AG09309 (cell line): ENCODE measurements around the gene SENP2.

Experiments used
- DNase-seq: peaks from one replicate; pipeline ENCODE4 v3.0.0-alpha.2; 2010; ENCODE audit warnings: low read depth
- H3K4me3 ChIP-seq: 2 replicates; pipeline ENCODE4 v1.5.1; 2011; ENCODE audit warnings: mild to moderate bottlenecking, low read depth, low read length, moderate library complexity; ENCODE audit not compliant: control insufficient read depth
- TF ChIP-seq, protein P1 (sequence below): IDR thresholded peaks from 2 replicates; pipeline ENCODE4 v1.5.1; 2011; ENCODE audit warnings: mild to moderate bottlenecking, low read depth, low read length, inconsistent platforms; ENCODE audit not compliant: insufficient read depth, control insufficient read depth; ENCODE audit errors: missing control alignments

Gene SENP2

DNA sequence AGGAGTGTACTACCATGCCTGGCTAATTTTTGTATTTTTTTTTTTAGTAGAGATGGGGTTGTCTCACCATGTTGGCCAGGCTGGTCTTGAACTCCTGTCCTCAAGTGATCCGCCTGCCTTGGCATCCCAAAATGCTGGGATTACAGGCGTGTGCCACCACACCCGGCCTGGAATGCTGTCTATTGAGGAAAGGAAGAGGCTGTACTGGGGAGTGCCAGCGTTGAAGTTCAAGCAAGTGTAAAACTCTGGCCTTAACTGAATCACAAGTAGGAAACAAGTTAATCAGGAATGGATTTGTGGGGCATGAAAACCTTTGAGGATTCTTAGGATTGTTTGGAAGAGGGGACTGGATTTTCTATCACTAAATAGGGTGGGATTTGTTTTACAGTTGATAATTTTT lies 1.4 kb upstream of the SENP2 start:
- H3K4me3 ChIP-seq: no peak overlapping the region
- no peak for DNase-seq
- TF ChIP-seq, protein P1, sequence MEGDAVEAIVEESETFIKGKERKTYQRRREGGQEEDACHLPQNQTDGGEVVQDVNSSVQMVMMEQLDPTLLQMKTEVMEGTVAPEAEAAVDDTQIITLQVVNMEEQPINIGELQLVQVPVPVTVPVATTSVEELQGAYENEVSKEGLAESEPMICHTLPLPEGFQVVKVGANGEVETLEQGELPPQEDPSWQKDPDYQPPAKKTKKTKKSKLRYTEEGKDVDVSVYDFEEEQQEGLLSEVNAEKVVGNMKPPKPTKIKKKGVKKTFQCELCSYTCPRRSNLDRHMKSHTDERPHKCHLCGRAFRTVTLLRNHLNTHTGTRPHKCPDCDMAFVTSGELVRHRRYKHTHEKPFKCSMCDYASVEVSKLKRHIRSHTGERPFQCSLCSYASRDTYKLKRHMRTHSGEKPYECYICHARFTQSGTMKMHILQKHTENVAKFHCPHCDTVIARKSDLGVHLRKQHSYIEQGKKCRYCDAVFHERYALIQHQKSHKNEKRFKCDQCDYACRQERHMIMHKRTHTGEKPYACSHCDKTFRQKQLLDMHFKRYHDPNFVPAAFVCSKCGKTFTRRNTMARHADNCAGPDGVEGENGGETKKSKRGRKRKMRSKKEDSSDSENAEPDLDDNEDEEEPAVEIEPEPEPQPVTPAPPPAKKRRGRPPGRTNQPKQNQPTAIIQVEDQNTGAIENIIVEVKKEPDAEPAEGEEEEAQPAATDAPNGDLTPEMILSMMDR: no peak

DNA sequence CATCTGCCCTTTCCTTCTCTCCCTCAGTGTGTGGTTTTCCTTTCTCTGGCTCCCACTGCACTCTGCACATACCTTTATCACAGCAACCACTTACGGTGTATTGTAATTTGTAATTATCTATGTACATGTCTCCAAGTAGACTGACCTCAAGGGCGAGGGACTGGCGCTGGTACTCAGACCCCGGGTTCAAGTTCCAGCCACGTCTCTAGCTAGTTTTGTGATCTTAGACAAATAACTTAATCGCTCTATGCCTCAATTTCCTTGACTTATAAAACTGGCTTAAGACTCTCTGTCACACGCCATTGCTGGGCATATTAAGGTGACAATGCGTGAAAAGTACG lies 607 bp upstream of the SENP2 start:
- H3K4me3 ChIP-seq: peak overlapping the region; percentile 93
- no peak for DNase-seq
- TF ChIP-seq, protein P1: no peak

DNA sequence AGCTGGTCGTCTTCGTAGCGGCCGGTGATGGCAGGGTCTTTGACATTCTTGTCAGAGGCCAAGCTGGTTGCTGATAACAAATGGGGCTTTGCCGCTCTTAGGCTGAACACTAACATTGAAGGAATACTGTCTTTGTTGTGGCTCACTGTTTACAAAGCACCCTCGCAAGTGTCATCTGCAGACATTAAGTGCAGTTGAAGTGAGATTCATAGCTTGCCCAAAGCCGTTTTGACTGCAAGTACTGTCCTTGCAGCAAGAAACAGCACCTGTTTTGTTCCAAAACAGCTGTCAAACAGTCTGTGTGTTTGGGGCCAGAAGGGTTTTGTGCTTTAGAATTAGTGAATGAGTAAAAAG lies 568 bp downstream of the SENP2 start:
- peak overlapping the region; percentile 93 for H3K4me3 ChIP-seq
- TF ChIP-seq, protein P1: no peak
- no peak for DNase-seq

DNA sequence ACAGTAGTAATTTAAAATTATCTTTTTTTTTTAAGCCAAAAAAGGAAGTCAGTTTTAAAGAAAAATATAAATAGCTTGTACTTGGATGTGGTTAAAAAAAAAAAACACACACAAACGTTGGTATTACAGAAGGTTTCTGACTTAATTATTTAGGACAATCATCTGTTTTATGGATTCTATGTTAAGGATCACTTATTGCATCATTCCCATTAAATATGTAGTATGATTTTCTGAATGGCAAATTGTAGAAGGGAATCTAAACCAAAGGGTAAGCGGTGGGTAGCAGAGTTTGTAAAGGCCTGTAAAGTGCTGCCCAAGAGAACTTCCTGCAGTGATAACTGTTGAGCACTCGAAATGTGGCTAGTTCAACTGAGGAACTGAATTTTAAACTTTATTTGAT lies 8.0 kb downstream of the SENP2 start:
- TF ChIP-seq, protein P1: no peak
- DNase-seq: no peak
- no peak overlapping the region for H3K4me3 ChIP-seq

DNA sequence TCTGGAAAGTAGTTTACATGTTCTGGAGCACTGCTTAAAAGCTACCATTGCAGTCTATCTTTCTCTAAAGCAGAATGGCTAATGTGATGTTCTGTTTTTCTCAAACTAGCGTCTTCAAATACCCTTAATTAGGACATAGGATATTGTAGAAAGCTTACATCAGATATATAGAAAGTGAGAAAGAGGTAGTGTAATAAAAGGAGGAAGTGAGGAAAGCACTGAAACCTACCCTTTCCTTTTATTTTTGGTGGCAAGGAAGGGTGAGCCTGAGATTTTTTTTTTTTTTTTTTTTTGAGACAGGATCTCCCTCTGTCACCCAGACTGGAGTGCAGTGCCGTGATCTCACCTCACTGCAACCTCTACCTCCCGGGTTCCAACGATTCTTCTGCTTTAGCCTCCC lies 9.4 kb downstream of the SENP2 start:
- no peak for DNase-seq
- no peak overlapping the region for H3K4me3 ChIP-seq
- TF ChIP-seq, protein P1: no peak

DNA sequence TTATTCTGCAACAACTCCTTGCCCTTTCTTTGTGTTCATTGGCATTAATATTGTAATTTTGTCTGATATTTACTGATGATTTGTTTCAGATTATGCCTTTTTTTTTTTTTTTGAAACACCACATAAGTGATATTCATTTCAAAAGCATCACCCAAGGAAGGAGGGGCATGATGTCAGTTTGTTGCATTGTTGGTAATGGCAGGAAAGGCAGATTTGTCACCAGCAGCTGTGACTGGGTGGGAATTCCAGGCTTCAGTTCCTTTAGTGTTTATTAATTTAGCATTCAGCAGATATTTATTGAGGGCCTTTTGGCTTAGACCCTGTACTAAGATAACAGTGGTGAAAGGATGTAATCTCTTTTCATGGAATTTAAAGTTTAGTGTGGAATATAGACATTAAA lies 19.5 kb downstream of the SENP2 start:
- no peak overlapping the region for H3K4me3 ChIP-seq
- TF ChIP-seq, protein P1: no peak
- DNase-seq: no peak

DNA sequence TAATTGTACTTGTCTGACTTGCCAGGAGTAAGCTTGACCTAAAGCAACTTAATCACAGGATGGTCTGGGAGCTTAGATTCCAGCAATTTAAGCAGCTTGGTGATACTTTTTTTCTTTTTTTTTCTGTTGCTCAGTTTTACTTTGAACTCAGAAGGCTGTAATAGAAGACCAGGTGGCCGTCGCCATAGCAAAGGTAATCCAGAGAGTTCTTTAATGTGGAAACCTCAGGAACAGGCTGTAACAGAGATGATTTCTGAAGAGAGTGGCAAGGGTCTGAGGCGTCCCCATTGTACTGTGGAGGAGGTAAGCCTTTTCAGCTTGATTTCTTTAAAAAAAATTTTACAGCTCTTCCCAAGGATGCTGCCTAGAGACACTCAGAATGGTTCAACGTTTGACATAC lies 20.1 kb downstream of the SENP2 start:
- DNase-seq: no peak
- H3K4me3 ChIP-seq: no peak overlapping the region
- TF ChIP-seq, protein P1: no peak
